Stimulated activated CD4-positive, alpha-beta T cell treated with anti-CD3 and anti-CD28 coated beads, Interleukin-2, amount 100 ng/mL, for 4 hours (primary cell): ENCODE data around the gene PTPRG.
"Not testable (repeated sequence)": the region's sequence is repeated elsewhere in the genome, so short reads cannot be mapped to it uniquely, and the experiment has no call there.

Source experiments
- DNase-seq: peaks from one replicate; pipeline ENCODE4 v3.0.0-alpha.2; 2020; ENCODE audit warnings: low read depth

PTPRG gene

DNA sequence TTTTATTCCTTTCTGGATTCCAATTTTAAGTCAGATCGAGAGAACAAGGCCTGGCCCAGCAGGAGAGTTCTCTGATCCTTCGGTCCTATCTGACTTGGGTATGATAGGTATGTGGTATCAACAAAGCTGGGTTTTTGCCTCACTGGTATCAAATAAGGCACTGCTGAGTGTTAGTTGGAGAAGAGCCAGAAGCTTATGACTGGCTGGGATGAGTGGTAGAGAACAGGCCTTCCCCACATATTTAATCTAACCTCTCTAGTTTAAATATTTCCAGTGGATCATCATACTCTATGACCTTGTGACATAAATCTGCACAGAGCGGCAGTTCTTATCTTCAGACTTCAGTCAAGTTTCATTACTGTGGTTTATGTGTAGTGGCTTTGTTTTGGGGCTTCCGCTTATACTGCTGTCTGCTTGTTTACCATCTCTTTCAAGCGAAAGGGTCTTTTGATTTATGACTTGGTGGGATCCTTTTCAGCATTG lies 164.5 kb downstream of the PTPRG start:
- no peak for DNase-seq

DNA sequence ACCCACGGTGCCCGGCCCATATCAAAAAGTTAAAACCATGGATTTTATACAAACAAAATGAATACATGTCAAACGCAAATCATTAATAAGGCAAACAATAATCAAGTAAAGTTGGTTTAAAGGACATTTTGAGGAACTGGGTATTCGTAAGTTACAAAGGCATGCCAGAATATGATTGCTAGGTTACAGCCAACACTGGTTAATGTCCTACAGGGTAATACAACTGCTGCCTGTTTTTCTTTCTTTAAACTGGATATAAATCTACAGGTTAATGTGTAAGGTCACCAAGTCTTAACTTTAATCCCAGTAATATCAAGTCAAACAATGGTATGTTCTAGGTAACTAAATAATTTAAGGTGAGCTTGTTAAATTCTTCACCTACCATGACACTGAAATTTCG lies 166.1 kb downstream of the PTPRG start:
- DNase-seq: no peak

GRCh38 chr3:61729038-61729634 lies 167.8 kb downstream of the PTPRG start:
- no peak for DNase-seq

DNA sequence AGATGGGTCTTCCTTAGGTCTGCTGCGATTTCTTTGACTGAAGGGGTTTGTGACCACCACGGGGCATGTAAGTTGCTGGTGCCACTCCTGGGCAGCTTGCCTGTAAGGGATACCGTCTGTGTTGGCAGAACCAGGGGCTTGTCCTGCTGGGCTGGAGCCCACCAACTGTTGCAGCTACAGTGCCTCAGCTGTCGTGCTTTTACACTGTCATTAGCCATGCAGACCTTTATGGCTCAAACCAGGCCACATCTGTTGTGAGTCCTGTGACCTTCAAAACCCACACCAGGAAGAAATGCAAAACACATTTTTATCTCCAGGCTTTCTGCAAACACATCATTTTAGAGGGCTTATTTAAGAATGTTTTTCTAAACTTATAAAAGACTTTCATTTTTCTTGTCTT lies 168.7 kb downstream of the PTPRG start:
- DNase-seq: no peak

GRCh38 chr3:61730577-61731231 lies 169.3 kb downstream of the PTPRG start:
- no peak for DNase-seq

GRCh38 chr3:61733000-61733399 lies 171.6 kb downstream of the PTPRG start:
- DNase-seq: no peak

- no peak for DNase-seq
Measured at GRCh38 chr3:61733876-61734275, 172.5 kb downstream of the PTPRG start.

- no peak for DNase-seq
Measured at GRCh38 chr3:61734749-61735686, 173.6 kb downstream of the PTPRG start.

DNA sequence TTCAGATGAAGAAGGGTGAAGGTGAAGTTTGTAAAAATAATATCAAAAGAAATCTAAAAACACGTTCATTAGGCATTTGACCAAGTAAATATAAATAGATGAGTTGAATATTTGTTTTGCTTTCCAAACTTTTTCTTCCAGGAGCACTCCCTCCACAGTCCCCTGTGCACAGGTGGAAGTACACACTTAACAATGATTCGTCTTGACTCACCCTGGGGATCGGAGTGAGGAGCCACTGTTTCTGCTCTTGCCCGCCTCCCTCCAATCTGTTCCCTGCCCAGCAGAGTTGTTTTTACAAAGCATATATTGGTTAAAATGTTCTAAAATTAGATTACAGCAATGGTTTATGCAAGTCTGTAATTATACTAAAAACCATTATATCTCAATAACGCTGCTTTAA lies 175.1 kb downstream of the PTPRG start:
- DNase-seq: no peak

DNA sequence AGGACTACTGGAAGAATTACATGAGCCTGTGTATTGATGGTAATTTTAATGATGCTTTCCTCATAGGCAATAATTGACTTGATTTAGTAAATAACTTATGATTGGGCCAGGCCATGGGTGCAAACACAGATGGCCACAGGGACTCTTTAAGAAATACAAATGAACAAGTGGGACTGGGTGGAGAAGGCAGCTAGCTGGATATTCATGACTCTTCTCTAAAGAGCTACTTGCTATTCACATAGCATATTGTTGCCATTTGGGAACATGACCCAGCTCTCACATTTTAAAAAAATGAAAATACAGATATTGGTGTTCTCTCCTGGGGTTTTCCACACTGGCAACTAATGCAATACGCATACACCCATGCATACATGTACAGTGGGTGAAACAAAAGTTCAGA lies 178.3 kb downstream of the PTPRG start:
- DNase-seq: no peak

DNA sequence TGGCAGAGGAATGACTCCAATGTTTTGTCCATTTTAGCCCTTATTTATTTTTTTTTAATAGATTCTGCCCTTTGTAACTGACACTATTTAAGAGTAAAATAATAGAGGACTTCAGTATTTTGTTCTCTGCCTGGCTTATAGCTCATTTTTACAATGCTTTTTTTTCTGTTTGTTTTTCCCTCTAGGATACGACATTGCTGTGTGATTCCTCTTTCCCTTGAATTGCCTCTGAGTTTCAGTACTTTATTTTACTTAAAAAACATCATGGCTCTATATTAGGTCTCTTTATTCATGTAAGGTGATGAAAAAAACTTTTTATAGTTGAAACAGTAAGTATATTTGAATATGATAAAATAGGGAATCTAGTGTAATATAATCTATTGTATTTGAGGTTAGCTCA lies 179.1 kb downstream of the PTPRG start:
- no peak for DNase-seq

GRCh38 chr3:61741551-61741950 lies 180.2 kb downstream of the PTPRG start:
- no peak for DNase-seq

DNA sequence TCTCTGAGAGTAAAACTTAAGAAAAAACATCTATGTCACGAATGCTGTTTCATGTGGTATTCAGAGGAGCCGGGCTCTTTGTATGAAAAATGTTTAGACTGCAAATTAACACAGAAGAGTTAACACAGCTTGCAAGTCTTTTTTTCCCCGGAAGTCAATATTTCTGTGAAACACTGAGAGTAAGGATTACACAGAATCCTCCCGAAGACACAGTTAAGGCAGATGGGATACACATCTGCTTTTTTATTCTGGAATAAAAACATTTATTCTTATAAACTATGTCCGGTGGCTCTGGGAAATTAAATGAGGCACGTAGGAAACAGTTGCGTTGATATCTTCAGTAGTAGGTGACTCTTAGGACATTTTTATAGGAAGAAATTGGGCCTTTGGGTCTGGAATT lies 180.6 kb downstream of the PTPRG start:
- DNase-seq: no peak

DNA sequence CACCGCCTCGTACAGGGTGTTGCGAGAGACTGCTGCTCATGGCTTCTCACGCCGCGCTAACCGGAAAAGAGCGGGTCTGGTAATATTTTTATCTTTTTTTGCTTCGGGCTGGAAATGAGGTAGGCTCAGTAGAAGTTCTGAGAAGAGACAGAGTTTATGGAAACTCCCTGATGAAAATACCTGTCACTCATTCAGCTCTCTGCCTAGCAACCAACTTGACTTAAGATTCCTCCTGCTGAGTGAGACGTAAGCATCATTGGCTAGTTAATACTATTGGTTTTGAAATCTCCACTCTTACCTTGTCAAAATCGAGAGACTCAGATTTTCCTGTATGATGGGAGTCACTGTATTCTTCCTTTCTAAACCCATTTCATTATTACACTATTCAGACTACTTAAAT lies 181.7 kb downstream of the PTPRG start:
- DNase-seq: no peak

GRCh38 chr3:61743686-61744242 lies 182.4 kb downstream of the PTPRG start:
- DNase-seq: no peak

DNA sequence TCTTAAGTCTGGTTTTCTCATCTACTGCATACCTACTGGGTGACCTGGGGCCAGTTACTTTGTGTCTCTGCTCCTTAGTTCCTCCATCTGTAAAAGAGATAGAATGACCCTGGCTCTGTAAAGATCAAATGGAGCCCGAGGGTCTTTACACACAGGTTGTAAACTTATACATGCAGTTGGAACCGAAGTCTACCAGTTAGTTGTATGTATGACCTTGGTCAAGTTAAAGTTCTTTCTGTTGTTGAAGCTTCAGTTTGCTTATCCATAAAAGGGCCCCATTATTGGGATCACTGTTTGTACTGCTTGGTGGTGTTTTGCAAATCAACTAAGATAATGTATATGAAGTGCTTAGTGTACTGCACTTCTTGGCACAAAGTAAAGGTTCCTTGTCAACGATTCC lies 186.9 kb downstream of the PTPRG start:
- no peak for DNase-seq

DNA sequence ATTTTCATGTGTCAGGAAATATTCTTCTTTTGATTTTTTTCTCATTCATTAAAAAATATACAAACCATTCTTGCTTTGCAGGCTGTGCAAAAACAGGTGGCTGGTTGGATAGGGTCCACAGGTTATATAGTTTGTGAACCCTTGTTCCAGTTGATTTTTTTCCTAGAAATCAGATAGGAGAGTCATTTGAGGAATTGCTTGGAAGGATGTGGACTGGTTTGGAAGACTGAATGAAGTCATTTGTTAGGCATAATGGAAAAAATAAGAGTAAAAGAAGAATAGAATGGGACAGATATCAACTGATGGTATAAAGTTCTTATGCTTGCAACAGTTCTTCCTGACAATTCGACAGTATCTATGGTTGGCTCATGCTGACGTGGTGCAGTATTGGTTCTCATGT lies 189.4 kb downstream of the PTPRG start:
- no peak for DNase-seq

DNA sequence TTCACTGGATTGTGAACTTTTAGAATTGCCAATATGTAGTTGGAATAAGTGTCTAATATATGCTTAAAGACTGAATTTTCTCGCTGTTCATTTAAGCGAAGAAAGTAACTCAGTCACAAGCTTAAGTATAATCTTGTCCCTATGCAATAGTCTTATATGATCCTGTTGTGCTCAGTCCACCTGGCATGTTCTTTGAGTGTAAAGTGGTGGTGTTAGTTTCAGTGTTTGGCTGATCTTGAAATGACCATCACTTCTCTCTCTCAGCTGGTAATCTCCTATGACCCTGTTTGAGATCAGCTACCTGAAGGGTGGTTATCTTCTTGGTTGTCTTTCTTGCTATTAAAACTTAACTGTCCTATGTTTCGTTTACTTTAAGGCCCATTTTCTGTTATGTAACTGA lies 197.5 kb downstream of the PTPRG start:
- no peak for DNase-seq

GRCh38 chr3:61760783-61761182 lies 199.4 kb downstream of the PTPRG start:
- not testable (repeated sequence) for DNase-seq

- DNase-seq: no peak
Measured at GRCh38 chr3:61761694-61762430, 200.5 kb downstream of the PTPRG start.

DNA sequence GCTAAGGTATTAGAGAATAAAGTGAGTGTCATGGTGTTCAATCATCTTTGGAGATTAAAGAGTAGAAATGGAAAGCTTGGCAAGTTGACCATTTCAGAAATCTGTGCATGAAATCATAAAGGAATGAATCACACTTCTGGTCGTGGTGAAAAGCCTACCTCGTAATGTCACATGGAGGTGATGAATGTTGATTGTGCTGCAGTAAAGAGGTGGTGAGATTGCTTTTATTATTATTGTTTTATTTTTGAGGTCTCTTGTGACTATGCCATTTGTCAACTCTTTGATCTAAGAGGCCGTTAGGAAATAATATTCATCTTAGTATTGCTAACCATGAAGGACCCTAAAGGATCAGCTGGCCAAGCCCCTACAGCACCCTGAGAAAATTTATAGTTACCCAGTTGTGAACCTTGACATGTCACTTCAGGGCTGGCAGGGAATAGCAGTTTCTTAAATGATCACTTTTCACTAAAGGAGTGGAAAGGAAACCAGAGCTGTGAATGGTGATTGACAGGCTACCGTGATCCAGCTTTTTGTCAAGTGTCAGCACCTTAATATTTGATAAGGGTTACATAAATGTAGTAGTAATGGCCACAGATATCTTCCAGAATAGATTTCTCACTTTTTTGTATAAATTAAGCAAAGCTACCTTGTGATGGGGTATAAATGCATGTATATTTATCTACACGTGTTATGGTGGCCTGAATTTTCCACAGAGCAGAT lies 203.9 kb downstream of the PTPRG start:
- no peak for DNase-seq
